DOHH2 (cell line): ENCODE measurements around the gene ZMYND12.

Source experiments
- H3F3A ChIP-seq: fragments of 200-600 bp; sonication (generic), shearing (Covaris generic); 2 replicates; pipeline ENCODE4 v1.6.0; 2016; ENCODE audit warnings: antibody characterized with exemption, mild to moderate bottlenecking; ENCODE audit not compliant: control insufficient read depth, insufficient read depth
- H3K27ac ChIP-seq: fragments of 200-600 bp; sonication (generic); 2 replicates; pipeline ENCODE4 v1.5.1; 2014; ENCODE audit warnings: low read depth, mild to moderate bottlenecking, low read length, moderate library complexity
- H3K27me3 ChIP-seq: fragments of 200-600 bp; sonication (generic); 2 replicates; pipeline ENCODE4 v1.6.1; 2014; ENCODE audit warnings: mild to moderate bottlenecking, low read length, mixed read lengths; ENCODE audit not compliant: control insufficient read depth
- H3K36me3 ChIP-seq: fragments of 200-600 bp; sonication (generic); 2 replicates; pipeline ENCODE4 v1.6.1; 2014; ENCODE audit warnings: mild to moderate bottlenecking, low read length, moderate library complexity, mixed read lengths; ENCODE audit not compliant: control insufficient read depth
- H3K4me1 ChIP-seq: fragments of 200-600 bp; sonication (generic); 2 replicates; pipeline ENCODE4 v1.6.1; 2014; ENCODE audit warnings: mild to moderate bottlenecking, low read length, mixed read lengths; ENCODE audit not compliant: control insufficient read depth
- H3K4me2 ChIP-seq: fragments of 200-600 bp; sonication (generic); 2 replicates; pipeline ENCODE4 v1.6.0; 2014; ENCODE audit warnings: mild to moderate bottlenecking, low read length, moderate library complexity
- H3K4me3 ChIP-seq: fragments of 200-600 bp; sonication (generic); 2 replicates; pipeline ENCODE4 v1.5.1; 2014; ENCODE audit warnings: mild to moderate bottlenecking, low read length, mixed read lengths
- H3K79me2 ChIP-seq: fragments of 200-600 bp; sonication (generic); 2 replicates; pipeline ENCODE4 v1.6.1; 2014; ENCODE audit warnings: mild to moderate bottlenecking, low read length, mixed read lengths; ENCODE audit not compliant: control insufficient read depth
- H3K9me2 ChIP-seq: fragments of 200-600 bp; sonication (generic); replicated peaks from 2 replicates; pipeline ENCODE4 v1.6.1; 2014; ENCODE audit warnings: mild to moderate bottlenecking, low read length, mixed read lengths; ENCODE audit not compliant: control insufficient read depth
- H3K9me3 ChIP-seq: fragments of 200-600 bp; sonication (generic); 2 replicates; pipeline ENCODE4 v1.6.1; 2014; ENCODE audit warnings: antibody characterized with exemption, low read length, mixed read lengths; ENCODE audit not compliant: control insufficient read depth, insufficient read depth
- H4K20me1 ChIP-seq: fragments of 200-600 bp; sonication (generic); 2 replicates; pipeline ENCODE4 v1.6.0; 2014; ENCODE audit warnings: low read depth, mild to moderate bottlenecking, antibody characterized with exemption, low read length, moderate library complexity; ENCODE audit not compliant: control insufficient read depth, insufficient read depth
- CTCF ChIP-seq: fragments of 200-600 bp; sonication (generic); IDR thresholded peaks from one replicate; pipeline ENCODE4 v1.5.1; 2014; ENCODE audit warnings: antibody characterized with exemption, mild to moderate bottlenecking, low read depth, low read length; ENCODE audit not compliant: poor library complexity, severe bottlenecking
- EZH2phosphoT487 ChIP-seq: fragments of 200-600 bp; sonication (generic); IDR thresholded peaks from 2 replicates; pipeline ENCODE4 v1.6.1; 2017; ENCODE audit warnings: borderline replicate concordance, mild to moderate bottlenecking, antibody characterized with exemption, low read length, moderate library complexity, mixed read lengths

ZMYND12 gene

GRCh38 chr1:42424201-42424600, 31.6 kb downstream of the ZMYND12 start:
- peaks cover 4% of the 10 kb centered on the region; the same call in 1 of the 2 replicates for H3K27me3 ChIP-seq
- no peak overlapping the region for H3K4me3 ChIP-seq
- TF ChIP-seq CTCF (no peak), EZH2phosphoT487 (no peak)
- no peak overlapping the region for H3K27ac ChIP-seq
- H3K9me2 ChIP-seq: no peaks in the 10 kb centered on the region
- H3K9me3 ChIP-seq: no peaks in the 10 kb centered on the region
- no peaks in the 10 kb centered on the region for H3K4me1 ChIP-seq
- no peaks in the 10 kb centered on the region for H3K79me2 ChIP-seq
- H4K20me1 ChIP-seq: no peaks in the 10 kb centered on the region
- H3F3A ChIP-seq: no peaks in the 10 kb centered on the region
- H3K36me3 ChIP-seq: no peaks in the 10 kb centered on the region
- H3K4me2 ChIP-seq: no peak overlapping the region

- Histone ChIP-seq H4K20me1 (no peaks in the 10 kb centered on the region), H3F3A (no peaks in the 10 kb centered on the region), H3K9me3 (no peaks in the 10 kb centered on the region), H3K27ac (no peak overlapping the region), H3K27me3 (peaks cover 4% of the 10 kb centered on the region; the same call in 1 of the 2 replicates), H3K9me2 (no peaks in the 10 kb centered on the region), H3K4me3 (no peak overlapping the region), H3K4me2 (no peak overlapping the region), H3K79me2 (no peaks in the 10 kb centered on the region), H3K4me1 (no peaks in the 10 kb centered on the region), H3K36me3 (no peaks in the 10 kb centered on the region)
- no peak for TF ChIP-seq EZH2phosphoT487
- no peak for TF ChIP-seq CTCF
Observed at GRCh38 chr1:42423681-42424080, 32.1 kb downstream of the ZMYND12 start.

GRCh38 chr1:42422737-42423136, 33.1 kb downstream of the ZMYND12 start:
- no peak overlapping the region for H3K27ac ChIP-seq
- H3K4me3 ChIP-seq: no peak overlapping the region
- peaks cover 4% of the 10 kb centered on the region; the same call in 1 of the 2 replicates for H3K27me3 ChIP-seq
- no peaks in the 10 kb centered on the region for H3K9me2 ChIP-seq
- no peaks in the 10 kb centered on the region for H3K36me3 ChIP-seq
- H3K4me1 ChIP-seq: no peaks in the 10 kb centered on the region
- H4K20me1 ChIP-seq: no peaks in the 10 kb centered on the region
- H3F3A ChIP-seq: no peaks in the 10 kb centered on the region
- H3K9me3 ChIP-seq: no peaks in the 10 kb centered on the region
- TF ChIP-seq CTCF: no peak
- no peak for TF ChIP-seq EZH2phosphoT487
- no peaks in the 10 kb centered on the region for H3K79me2 ChIP-seq
- no peak overlapping the region for H3K4me2 ChIP-seq
